ENCODE data around the gene GALC. TPM values are rescaled to one million over a fixed set of nuclear protein-coding genes. Genes with fewer than 3 reads are reported as not detected.

Gene GALC
- total RNA-seq, 1 experiment from 2014 or later = 9.7 TPM

DNA sequence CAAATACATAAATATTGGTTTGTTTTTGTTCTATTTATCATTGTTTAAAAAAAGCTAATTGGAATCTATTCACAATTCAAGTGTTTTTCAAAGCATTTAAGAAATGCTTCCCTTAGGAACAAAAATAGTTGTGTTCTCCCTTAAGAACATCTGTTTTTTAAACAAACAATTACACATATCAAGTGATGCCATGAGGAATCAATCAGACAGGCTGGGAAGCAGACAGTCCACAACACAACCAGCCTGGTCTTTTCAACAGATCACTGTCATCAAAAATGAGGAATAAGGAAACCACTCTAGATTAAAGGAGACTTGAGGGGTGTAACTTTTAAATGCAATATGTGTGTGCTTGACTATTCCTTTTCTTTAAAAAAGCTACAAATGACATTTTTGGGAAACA lies 25.5 kb downstream of the GALC start:
- DNase-seq (ENCODE audit: low spot score) = no peak
- in situ Hi-C loops (cut with HindIII; ENCODE audit: low sequenced_read_pairs) = no loop called here

DNA sequence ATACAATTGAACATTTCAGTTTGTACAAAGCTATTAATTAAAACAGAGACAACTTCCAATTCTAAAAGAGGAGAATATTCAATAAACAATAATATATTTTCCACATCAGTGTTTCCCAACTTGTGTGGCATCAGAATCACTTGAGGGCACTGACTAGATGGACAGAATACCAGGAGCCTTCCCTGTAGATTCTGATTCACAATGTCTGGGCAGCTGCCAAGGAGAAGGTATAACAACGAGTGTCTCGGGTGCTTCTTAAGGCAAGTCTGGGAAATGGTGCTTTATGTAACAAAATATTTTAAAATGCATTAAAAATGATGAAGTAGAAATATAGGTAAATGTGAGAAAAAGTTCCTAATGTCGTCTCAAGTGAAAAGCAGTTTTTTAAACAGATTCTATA lies 26.2 kb downstream of the GALC start:
- DNase-seq (ENCODE audit: low spot score) = no peak
- in situ Hi-C loops (cut with HindIII; ENCODE audit: low sequenced_read_pairs) = no loop called here

DNA sequence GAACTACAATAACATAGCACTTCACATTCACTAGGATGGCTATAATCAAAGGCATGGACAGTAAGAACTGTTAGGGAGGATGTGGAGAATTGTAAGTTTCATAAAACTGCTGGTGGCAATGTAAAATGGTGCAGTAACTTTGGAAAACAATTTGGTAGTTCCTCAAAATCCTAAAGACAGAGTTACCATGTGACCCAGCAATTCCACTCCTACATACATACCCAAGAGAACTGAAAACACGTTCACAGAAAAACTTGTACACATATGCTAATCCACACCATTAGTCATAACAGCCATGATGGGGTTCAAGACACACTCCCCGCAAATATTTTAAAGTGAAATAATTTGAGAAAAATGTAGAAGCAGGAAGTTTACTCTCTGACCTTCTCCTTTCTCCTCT lies 31.7 kb downstream of the GALC start:
- DNase-seq (ENCODE audit: low spot score) = no peak
- in situ Hi-C loops (cut with HindIII; ENCODE audit: low sequenced_read_pairs) = no loop called here

DNA sequence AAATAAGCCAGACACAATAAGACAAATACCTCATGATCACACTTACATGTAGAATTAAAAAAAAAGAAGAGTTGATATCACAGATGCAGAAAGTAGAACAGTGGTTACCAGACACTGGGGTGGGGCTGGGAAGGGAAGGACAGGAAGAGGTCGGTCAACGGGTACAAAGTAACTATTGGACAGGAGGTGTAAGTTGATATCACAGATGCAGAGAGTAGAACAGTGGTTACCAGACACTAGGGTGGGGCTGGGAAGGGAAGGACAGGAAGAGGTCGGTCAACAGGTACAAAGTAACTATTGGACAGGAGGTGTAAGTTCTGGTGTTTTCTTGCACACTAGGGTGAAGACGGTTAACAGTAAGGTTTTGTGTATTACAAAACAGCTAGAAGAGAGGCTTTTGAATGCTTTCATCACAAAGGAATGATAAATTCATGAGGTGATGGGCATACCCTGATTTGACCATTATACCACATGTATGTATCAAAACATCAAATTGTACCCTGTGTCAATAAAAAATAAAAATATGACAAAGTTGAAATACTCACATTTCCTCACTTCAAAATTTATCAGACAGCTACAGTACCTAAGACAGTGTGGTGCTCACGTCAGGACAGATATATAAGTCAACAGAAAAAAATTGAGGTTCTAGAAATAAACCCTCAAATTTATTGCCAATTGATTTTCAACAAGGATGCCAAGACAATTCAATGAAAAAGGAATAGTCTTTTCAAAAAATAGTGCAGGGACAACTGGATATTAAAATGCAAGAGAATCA lies 32.8 kb downstream of the GALC start:
- in situ Hi-C loops (cut with HindIII; ENCODE audit: low sequenced_read_pairs) = no loop called here
- no peak for DNase-seq (ENCODE audit: low spot score)

- DNase-seq (ENCODE audit: low spot score) = no peak
- in situ Hi-C loops (cut with HindIII; ENCODE audit: low sequenced_read_pairs) = no loop called here
Measured at GRCh38 chr14:87955501-87955900, 37.5 kb downstream of the GALC start.

DNA sequence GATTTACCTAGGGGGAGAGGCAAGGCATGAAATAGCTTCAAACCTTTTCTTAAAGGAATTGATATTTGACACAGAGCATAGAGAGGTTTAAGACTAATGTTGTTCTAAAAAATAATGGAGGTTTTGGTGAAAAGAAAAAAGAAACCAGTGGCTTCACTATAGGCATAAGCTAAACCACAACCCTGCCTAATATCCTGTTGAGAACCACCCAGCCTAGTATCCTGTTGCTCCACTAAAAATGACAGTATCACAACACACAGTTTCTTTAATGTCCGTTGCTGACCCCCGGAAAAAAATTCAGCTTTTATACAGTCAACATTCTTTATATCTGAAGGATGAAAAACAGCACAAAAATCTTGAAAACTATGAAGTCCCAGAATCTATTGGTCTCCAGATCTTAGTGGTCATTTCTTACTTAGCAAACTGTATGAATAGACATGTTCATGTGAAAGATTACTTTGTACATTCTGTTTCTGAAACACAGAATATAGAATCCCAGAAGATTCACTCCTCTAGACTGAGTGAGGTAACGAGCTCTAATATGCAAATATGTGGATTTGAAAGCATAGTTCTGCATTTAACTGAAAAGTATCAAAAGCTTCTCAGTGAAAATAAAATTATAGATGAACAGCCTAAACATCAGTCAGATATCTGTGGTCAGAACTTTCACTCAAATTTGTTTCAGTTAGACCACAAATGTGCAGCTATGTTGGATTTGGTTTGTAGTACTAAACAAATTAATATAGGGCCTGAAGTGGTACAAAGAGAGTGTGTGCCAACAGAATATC lies 40.5 kb downstream of the GALC start:
- no peak for DNase-seq (ENCODE audit: low spot score)
- in situ Hi-C loops (cut with HindIII; ENCODE audit: low sequenced_read_pairs) = no loop called here

DNA sequence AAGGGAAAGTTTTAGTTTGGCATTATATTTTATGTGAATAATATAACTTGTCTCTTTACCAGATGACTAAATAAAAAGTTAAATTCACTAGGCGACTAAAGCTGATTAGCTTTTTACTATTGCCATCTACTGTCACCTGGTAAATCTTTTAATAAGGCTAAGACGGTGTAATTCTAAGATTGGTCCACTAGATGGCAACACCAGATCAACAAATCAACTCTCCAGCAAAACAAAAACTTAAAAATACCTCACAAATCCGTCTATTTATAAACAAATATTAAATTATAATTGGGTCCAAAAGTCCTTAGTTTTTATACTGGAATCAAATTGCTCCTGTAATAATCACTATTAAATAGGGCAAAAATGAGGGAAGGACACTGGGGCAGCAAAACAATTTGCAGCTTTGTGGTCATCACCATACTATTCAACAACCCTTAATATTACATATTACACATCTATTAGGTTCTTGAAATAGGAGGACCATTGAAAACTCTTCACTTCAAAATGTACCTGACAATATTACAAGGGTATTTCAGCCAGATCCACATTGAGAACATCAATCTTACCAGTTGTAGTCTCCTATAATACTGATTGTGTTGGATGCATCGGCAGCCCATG lies 47.9 kb downstream of the GALC start:
- in situ Hi-C loops (cut with HindIII; ENCODE audit: low sequenced_read_pairs) = no loop called here
- peak; percentile 69 for DNase-seq (ENCODE audit: low spot score)

GRCh38 chr14:87940894-87941293 lies 52.1 kb downstream of the GALC start:
- no peak for DNase-seq (ENCODE audit: low spot score)
- in situ Hi-C loops (cut with HindIII; ENCODE audit: low sequenced_read_pairs) = no loop called here

DNA sequence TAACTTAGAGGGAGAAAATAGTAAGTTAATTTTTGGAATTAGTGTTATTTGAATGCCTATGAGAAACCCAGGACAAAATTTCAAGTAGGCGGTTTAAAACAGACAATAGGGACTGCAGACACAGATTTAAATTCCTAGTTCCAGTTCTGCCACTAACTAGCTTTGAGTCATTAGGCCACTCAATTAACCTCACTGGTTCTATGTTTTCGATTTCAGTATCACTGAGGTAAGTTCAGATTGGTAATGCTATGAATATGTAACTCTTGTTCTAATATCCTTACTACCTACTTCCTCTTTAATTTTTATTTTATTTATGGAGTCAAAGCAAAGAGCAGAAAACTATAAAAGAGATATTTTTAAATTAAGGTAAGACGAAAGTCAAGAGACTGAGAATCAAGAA lies 52.6 kb downstream of the GALC start:
- no peak for DNase-seq (ENCODE audit: low spot score)
- in situ Hi-C loops (cut with HindIII; ENCODE audit: low sequenced_read_pairs) = no loop called here

DNA sequence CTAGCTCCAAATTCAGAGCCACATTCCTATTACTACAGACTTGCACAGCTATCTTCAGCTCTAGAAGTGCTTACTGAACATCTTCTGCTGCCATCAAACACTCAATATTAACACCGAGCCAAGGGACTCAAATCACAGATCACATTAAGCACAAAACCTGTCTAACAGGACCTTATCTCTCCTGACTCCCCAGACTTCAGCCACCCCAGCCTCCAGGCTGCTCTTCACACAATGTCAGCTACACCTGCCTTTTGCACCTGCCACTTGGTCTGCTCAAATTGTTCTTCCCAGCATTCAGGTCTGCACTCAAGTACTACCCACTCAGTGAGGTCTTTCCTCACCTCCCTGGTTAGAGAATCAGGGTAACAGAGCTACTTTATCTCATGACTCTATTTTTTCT lies 57.1 kb downstream of the GALC start:
- DNase-seq (ENCODE audit: low spot score) = no peak
- in situ Hi-C loops (cut with HindIII; ENCODE audit: low sequenced_read_pairs) = no loop called here

DNA sequence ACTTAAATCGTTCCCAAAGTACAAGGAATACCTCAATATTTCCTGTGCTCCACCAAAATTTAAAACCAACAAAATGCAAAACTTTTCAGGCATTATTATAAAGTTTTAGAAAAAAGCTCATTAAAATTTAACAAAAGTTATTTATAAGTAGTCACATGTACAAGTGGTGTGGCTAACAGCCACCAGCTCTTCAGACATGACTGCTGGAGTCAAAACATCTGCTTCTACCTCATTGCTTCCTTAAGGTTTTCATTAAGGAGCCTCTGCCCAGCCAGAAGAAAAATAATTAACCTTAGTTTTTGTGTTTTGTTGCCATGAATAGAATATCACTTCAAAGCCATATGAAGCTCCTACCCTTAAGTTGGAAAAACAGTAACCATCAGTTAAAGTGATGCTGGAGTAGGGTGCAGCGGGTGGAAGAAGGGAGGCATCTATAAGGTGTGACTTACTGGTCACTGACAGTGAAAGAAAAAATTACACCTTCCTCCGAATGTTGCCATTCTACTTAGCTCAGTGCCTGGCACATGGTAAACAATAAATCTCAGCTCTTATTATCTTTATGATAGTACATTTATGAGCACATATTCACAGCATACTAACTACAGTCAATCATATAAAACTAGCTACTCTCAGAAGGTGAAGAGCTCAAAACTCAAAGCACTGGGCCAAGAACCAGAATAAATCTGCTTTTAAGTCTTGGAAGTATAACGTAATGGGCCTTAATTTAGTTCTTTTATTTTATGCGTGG lies 57.7 kb downstream of the GALC start:
- DNase-seq (ENCODE audit: low spot score) = no peak
- in situ Hi-C loops (cut with HindIII; ENCODE audit: low sequenced_read_pairs) = no loop called here

DNA sequence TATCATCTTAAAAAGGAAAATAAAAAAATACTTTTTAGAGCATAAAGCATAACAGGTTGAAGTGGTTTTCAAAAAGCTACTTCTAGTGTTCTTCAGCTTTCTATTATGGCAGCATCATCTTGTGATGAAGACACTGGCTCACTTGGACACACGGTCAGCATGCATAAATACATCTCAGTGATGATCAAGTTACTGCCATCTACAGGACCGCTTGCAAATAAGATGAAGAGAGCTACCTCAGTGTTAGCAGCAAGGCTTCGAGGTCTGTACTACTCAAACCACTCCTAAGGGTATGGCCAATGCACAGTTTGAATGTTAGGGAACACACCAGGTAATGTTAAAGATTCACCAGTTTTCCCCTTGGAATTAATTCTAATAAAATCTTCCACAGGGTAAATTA lies 58.8 kb downstream of the GALC start:
- DNase-seq (ENCODE audit: low spot score) = no peak
- in situ Hi-C loops (cut with HindIII; ENCODE audit: low sequenced_read_pairs) = no loop called here

GRCh38 chr14:87916886-87917275 lies 76.1 kb downstream of the GALC start:
- in situ Hi-C loops (cut with HindIII; ENCODE audit: low sequenced_read_pairs) = no loop called here
- DNase-seq (ENCODE audit: low spot score) = no peak

DNA sequence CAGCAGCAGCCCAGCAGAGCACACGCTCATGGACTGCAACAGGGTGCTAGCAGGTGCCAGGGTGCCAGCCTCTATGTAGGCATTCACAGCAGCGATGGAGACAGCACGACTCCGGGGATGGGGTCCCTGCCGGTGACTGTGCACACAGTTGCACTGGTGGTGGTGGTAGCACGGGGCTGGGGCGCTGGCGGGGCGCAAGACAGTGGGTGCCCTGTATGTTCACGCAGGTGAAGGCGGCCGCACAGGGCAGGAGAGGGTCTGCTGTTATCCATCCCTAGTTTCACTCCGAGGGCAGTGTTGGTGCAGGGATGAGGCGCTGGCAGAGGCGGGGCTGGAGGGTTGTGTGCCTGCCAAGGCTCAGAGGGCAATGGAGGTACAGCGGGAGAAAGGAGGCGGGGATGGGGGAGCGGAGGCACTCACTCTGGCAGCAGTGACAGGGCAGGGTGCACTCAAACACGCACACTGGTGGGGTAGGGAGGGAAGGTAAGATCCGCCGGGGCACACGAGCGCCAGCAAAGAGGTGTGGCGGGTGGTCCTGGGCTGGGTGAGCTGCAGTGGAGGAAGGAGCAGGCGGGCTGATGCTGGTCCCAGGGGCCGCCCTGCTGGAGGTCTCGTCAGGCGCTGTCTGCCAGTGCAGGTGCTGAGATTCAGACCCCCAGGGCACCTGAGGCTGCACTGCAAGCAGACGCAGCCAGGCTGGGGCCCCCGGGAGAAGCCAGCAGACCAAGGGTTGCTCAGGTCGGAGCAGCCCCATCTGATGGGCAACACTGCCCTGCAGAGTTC lies 76.7 kb downstream of the GALC start:
- in situ Hi-C loops (cut with HindIII; ENCODE audit: low sequenced_read_pairs) = no loop called here
- DNase-seq (ENCODE audit: low spot score) = no peak

- in situ Hi-C loops (cut with HindIII; ENCODE audit: low sequenced_read_pairs) = no loop called here
- DNase-seq (ENCODE audit: low spot score) = no peak
Measured at GRCh38 chr14:87908550-87908949, 84.4 kb downstream of the GALC start.

DNA sequence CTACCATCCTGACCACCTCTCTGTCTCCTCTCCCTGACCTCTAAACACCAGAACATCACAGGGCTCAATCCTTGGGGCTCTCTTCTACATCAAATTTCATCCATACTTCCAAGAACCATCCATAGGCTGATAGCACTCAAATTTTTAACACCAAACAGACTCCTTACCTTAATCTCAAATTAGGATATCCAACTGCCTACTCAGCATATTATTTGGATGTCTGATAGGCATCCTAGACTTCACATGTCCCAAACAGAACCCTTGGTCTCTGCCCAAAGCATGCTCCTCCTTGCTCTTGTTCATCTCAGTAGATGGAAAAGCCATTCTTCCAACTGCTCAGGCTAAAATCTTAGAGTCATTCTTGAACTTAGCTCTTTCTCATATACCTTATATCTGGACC lies 91.3 kb downstream of the GALC start:
- in situ Hi-C loops (cut with HindIII; ENCODE audit: low sequenced_read_pairs) = no loop called here
- DNase-seq (ENCODE audit: low spot score) = no peak

GRCh38 chr14:87901236-87901635 lies 91.7 kb downstream of the GALC start:
- no peak for DNase-seq (ENCODE audit: low spot score)
- in situ Hi-C loops (cut with HindIII; ENCODE audit: low sequenced_read_pairs) = no loop called here

GRCh38 chr14:87899228-87899627 lies 93.8 kb downstream of the GALC start:
- DNase-seq (ENCODE audit: low spot score) = no peak
- in situ Hi-C loops (cut with HindIII; ENCODE audit: low sequenced_read_pairs) = no loop called here

DNA sequence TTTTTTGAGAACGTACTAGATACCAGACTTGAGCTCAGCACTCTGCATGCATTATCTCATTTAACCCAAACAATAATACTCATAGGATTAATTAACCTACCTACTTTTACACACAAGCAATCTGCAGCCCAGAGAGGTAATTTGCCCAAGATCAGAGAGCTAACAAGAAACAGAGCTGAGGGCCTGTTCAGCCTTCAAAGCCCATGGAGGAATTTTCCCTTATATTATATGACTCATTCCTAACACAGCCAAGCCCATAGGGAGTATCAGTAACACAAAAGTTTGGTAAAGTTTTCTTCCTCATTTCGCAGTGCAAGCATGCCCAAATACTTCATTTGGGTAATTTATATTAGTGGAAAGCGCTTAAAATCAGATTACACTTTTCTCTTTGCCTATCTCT lies 94.7 kb downstream of the GALC start:
- in situ Hi-C loops (cut with HindIII; ENCODE audit: low sequenced_read_pairs) = no loop called here
- DNase-seq (ENCODE audit: low spot score) = no peak
